Left ventricle myocardium inferior (tissue), 1 donor: ENCODE data around the gene HIGD1B. TPM values are rescaled to one million over a fixed set of nuclear protein-coding genes. Genes with fewer than 3 reads are reported as not detected.

Experiments
- DNase-seq: peaks from one replicate; pipeline ENCODE4 v3.0.0-alpha.2; 2020
- H3K27ac ChIP-seq: fragments of 200-600 bp; replicated peaks from 2 replicates; pipeline ENCODE4 v1.8.0; 2021
- H3K27me3 ChIP-seq: fragments of 200-600 bp; 2 replicates; pipeline ENCODE4 v1.8.0; 2021; ENCODE audit warnings: low read depth
- H3K36me3 ChIP-seq: fragments of 200-600 bp; 2 replicates; pipeline ENCODE4 v1.8.0; 2021
- H3K4me1 ChIP-seq: fragments of 200-600 bp; 2 replicates; pipeline ENCODE4 v1.8.0; 2021
- H3K4me3 ChIP-seq: fragments of 200-600 bp; 2 replicates; pipeline ENCODE4 v1.8.0; 2021; ENCODE audit warnings: mild to moderate bottlenecking, moderate library complexity
- H3K9me3 ChIP-seq: fragments of 200-600 bp; replicated peaks from 2 replicates; pipeline ENCODE4 v1.8.0; 2021
- intact Hi-C: fragments of 100-400 bp; cut with micrococcal nuclease; formaldehyde crosslinking; loops from one replicate; pipeline ENCODE4 v1.11.0; 2022
- total RNA-seq: library from RNA; stranded (reverse); fragmentation: NEBNext Ultra II Directional; extraction: Animal tissue kit (Norgen Biotek cat#: 25700); gene quantifications from one replicate; pipeline ENCODE4 v1.2.1, GENCODE V29; 2021
- TF ChIP-seq, protein P1 (sequence below): fragments of 200-600 bp; IDR thresholded peaks from 2 replicates; pipeline ENCODE4 v1.8.0; 2021; ENCODE audit warnings: antibody characterized with exemption, mild to moderate bottlenecking, borderline replicate concordance
- donor health status: DM: no; HTN: yes; CAD: no; lungs with severe emphysema.

HIGD1B gene
- total RNA-seq, 1 donor from 2014 or later = 18.3 TPM

DNA sequence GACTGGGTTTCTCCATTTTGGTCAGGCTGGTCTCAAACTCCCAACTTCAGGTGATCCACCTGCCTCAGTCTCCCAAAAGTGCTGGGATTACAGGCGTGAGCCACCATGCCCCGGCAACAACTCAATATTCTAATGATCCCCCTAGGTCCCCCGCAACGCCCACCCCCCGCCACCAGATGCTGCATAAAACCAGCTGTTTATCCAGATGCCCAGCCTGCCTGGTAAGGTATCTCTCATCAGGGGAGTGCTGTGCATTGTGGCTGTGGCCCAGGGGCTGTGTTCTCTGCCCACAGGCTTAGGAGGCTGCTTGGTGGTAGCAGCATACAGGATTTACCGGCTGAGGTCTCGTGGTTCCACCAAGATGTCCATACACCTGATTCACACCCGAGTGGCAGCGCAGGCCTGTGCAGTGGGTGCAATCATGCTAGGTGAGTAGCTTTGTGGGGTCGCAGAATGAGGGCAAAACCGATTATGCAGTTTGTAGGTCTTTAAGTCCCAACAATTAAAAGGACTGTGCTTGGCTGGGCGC lies 1.3 kb downstream of the HIGD1B start:
- Histone ChIP-seq H3K27me3 (no peaks in the 10 kb centered on the region), H3K27ac (peak overlapping the region; percentile 79), H3K9me3 (no peaks in the 10 kb centered on the region), H3K4me3 (peak overlapping the region; percentile 56), H3K4me1 (no peaks in the 10 kb centered on the region), H3K36me3 (peaks cover 43% of the 10 kb centered on the region)
- intact Hi-C loops = no loop called here
- TF ChIP-seq, protein P1, sequence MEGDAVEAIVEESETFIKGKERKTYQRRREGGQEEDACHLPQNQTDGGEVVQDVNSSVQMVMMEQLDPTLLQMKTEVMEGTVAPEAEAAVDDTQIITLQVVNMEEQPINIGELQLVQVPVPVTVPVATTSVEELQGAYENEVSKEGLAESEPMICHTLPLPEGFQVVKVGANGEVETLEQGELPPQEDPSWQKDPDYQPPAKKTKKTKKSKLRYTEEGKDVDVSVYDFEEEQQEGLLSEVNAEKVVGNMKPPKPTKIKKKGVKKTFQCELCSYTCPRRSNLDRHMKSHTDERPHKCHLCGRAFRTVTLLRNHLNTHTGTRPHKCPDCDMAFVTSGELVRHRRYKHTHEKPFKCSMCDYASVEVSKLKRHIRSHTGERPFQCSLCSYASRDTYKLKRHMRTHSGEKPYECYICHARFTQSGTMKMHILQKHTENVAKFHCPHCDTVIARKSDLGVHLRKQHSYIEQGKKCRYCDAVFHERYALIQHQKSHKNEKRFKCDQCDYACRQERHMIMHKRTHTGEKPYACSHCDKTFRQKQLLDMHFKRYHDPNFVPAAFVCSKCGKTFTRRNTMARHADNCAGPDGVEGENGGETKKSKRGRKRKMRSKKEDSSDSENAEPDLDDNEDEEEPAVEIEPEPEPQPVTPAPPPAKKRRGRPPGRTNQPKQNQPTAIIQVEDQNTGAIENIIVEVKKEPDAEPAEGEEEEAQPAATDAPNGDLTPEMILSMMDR = no peak
- no peak for DNase-seq

DNA sequence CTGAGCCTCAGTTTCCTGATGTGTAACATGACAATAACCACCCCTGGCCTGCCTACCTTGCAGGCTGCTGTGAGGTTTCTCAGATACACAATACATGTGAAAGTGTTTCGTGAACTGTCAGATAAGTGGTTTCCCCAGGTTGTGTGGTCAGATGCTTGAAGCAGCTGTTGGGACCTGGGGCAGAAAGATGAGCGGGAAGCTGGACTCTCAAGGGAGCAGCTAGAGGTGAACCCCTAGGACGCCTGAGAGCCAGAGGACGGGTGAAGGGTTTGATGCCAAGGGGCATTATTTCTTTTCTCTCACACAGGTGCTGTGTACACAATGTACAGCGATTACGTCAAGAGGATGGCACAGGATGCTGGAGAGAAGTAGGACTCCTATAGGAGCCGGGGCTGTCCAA lies 2.3 kb downstream of the HIGD1B start:
- peaks cover 53% of the 10 kb centered on the region for H3K36me3 ChIP-seq
- H3K27me3 ChIP-seq = no peaks in the 10 kb centered on the region
- H3K4me3 ChIP-seq = peak overlapping the region; percentile 56
- no peak for DNase-seq
- no peaks in the 10 kb centered on the region for H3K9me3 ChIP-seq
- TF ChIP-seq, protein P1 = no peak
- peak overlapping the region; percentile 79 for H3K27ac ChIP-seq
- intact Hi-C loops = no loop called here
- H3K4me1 ChIP-seq = no peaks in the 10 kb centered on the region

GRCh38 chr17:44850612-44851011 lies 2.9 kb downstream of the HIGD1B start:
- peak; percentile 55 for DNase-seq
- intact Hi-C loops = no loop called here
- Histone ChIP-seq H3K27me3 (no peaks in the 10 kb centered on the region), H3K4me3 (no peak overlapping the region), H3K9me3 (no peaks in the 10 kb centered on the region), H3K36me3 (peaks cover 59% of the 10 kb centered on the region), H3K27ac (peak overlapping the region; percentile 79), H3K4me1 (no peaks in the 10 kb centered on the region)
- TF ChIP-seq, protein P1 = no peak

- intact Hi-C loops = no loop called here
- Histone ChIP-seq H3K27me3 (no peaks in the 10 kb centered on the region), H3K27ac (no peak overlapping the region), H3K9me3 (no peaks in the 10 kb centered on the region), H3K4me3 (no peak overlapping the region), H3K4me1 (no peaks in the 10 kb centered on the region), H3K36me3 (peaks cover 95% of the 10 kb centered on the region)
- DNase-seq = no peak
- TF ChIP-seq, protein P1 = no peak
These were observed 6.5 kb downstream of the HIGD1B start for GRCh38 chr17:44854192-44854591.

GRCh38 chr17:44859701-44860100 lies 12.0 kb downstream of the HIGD1B start:
- H3K4me1 ChIP-seq = peaks cover 6% of the 10 kb centered on the region
- peaks cover 100% of the 10 kb centered on the region for H3K36me3 ChIP-seq
- H3K27me3 ChIP-seq = no peaks in the 10 kb centered on the region
- intact Hi-C loops = no loop called here
- no peak for DNase-seq
- TF ChIP-seq, protein P1 = no peak
- H3K4me3 ChIP-seq = no peak overlapping the region
- H3K27ac ChIP-seq = no peak overlapping the region
- no peaks in the 10 kb centered on the region for H3K9me3 ChIP-seq
